HUDEP-2 (cell line): ENCODE data around the gene CHD9NB.
A peak's percentile ranks its signal among the peaks of the same experiment; 100 is the strongest.
"Not testable (repeated sequence)": the region's sequence is repeated elsewhere in the genome, so short reads cannot be mapped to it uniquely, and the experiment has no call there.

ENCODE experiments used
- DNase-seq, 76 experiments: peaks; one replicate each; lab custom pipeline; 2025; ENCODE audit not compliant: unreplicated experiment in 76 of 76; lab: John Stamatoyannopoulos, UW

Gene CHD9NB

DNA sequence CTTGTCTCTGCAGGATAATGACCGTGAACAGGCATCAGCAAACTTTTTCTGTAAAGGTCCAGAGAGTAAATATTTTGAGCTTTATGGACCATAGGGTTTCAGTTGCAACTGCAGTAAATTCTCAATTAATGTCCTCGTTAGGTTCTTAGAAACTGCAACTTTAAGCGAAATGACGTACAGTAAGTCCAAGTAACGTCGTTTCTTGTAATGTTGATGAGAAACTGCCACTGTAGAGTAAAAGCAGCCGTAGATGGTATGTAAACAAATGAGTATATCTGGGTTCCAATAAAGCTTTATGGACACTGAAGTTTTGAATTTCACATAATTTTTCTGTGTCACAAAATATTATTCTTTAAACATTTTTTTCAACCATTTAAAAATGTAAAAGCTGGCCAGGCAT lies 7.0 kb upstream of the CHD9NB start:
- no peak for DNase-seq

DNA sequence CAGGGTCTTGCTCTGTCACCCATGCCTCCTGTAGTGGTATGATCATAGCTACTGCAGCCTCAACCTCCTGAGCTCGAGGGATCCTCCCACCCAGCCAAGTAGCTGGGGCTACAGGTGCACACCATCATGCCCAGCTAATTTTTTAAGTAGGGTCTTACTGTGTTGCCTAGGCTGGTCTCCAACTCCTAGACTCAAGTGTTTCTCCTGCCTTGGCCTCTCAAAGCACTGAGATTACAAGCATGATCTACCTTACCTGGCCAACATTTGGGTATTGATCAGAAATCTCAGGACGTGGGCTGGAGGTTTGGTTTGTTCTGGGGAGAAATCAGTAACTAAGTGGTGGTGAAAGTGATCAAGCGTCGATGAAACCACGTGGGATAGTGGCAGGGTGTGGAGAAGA lies 6.2 kb upstream of the CHD9NB start:
- no peak for DNase-seq

DNA sequence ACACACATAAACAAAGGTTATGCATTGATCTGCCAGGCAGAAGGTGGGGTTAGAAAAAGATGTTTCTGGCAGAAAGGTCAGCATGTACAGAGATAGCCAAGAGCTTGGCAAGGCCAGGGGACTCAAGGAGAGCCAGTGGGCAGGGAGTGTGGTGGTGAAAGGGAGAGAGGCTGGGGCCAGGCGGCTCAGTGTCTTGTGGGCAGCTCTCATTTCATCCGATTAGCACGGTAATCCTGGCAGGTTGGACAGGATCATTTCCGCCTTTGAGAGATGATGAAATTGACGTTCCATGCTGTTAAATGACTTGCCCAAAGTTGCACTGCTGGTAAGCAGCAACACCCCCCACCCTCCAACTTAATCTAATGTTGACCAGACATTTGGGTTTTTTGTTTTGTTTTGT lies 5.7 kb upstream of the CHD9NB start:
- DNase-seq = no peak

DNA sequence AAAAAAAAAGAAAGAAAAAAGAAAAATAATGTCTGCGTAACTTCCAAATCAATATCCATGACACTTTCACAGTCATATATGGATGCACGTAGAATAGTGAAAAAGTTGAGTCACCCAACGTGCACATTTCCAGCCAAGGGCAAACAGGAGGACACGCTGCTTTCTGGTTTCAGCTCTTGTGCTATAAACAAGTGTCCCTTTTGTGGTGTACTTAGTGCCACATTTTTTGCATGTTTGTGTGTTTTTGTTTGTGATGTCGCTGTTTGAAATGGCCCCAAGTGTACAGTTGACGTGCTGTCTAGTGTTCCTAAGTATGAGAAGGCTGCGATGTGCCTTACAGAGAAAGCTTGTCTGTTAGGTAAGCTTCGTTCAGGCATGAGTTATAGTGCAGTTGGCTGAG lies 5.0 kb upstream of the CHD9NB start:
- no peak for DNase-seq

DNA sequence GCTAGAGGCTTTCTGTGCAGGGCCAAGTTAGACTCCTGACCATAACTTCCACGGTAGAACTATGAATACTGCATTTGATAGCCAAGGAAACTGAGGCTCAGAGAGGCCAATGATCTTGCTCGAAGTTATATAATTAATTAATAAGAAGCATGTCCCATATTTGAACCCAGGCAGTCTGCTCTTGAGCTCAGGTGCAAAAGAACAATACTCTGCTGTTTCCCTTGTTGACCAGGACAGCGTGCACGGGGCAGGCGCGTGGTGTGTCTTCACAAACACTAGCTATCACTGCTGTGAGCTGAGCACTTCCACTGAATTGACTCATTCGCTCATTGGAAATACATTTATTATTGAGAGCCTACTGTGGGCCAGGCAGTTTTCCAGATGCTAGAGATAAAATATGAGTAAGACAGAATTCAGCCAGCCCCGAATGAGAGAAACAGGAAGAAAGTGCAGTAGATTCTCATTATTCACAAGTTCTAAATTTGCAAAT lies 3.7 kb upstream of the CHD9NB start:
- peak in 13 of 76 experiments; percentile 4 to 49 (median 21) for DNase-seq

DNA sequence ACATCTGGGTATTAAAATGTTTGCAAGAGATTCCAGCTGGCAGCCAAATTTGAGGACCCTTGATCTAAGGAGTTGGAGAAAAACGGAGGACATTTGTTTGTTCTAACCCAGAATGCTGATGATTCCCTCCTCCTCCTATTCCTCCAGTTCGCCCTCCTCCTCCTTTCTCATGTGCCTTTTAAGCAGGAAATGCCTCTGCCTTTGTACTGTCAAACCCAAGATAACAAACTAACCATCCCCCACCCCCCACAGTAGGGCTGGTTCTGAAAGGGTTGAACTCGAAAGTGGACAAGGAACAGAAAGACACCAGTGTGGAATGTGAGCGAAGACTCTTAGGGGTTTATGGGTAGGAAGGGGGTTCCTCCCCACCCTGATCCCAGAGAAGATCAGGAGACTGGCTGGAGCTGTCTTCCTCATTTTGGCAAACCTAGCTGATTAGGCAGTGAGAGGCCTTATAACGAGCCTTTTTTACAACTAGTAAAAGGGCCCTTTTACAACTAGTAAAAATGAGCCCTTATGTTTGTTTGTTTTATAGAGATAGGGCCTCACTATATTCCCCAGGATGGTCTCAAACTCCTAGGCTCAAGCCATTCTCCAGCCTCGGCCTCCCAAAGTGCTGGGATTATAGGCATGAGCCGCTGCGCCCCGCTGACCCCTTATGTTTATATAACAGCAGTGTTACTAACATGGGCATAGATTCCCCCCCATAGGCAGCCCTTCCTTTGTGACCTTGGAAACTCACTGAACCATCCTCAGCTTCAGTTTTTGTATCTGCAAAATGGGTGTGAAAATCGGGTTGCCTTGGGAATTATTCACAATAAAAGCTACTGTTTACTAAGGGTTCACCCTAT lies 3.1 kb upstream of the CHD9NB start:
- peak in 68 of 76 experiments; percentile 13 to 80 (median 55) for DNase-seq

DNA sequence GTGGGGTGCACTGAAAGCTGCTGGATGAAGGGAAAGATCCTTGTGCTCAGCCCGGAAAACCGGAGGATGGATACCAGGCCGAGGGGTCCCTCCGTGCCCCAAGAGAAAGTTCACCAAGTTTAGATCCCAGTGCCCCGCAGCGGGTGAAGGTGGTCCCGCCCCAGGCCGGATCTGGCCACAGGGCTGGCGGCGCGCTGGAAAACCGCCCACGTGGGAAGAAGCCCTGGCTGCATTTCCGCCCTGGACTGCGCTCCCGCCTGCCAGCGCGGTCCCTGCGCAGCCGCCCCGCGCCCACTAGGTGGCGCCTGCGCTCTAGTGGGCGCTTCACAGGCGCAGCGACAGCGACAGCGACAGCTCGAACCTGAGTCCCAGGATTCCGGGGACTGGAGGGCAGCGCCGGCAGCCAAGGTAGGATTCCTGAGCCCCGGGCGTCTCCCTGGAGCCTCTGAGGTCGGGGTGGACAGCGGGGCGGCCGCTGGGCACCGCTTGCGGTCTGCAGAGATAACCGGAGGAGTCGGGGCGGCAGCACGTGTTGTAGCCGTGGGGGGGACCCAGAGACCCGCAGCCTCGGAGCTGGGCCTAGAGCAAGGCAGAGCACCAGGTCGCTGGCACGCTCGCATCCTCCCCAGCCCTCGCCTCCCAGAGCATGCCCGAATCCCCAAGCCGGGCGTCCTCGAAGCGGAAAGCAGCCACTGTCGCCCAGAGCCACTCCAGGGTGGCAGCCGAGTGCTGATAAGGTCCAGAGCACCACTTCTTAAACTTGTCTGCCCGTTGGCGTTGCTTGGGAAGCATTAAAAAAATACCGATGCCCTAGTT lies 2.2 kb upstream of the CHD9NB start, which contains the start of gene CHD9:
Gene CHD9 (plus strand): TSS at position 322 of the 816 bp plus-strand sequence. CDS start 101,099 bp downstream, outside the sequence.
- peak in 73 of 76 experiments; percentile 37 to 90 (median 71) for DNase-seq

DNA sequence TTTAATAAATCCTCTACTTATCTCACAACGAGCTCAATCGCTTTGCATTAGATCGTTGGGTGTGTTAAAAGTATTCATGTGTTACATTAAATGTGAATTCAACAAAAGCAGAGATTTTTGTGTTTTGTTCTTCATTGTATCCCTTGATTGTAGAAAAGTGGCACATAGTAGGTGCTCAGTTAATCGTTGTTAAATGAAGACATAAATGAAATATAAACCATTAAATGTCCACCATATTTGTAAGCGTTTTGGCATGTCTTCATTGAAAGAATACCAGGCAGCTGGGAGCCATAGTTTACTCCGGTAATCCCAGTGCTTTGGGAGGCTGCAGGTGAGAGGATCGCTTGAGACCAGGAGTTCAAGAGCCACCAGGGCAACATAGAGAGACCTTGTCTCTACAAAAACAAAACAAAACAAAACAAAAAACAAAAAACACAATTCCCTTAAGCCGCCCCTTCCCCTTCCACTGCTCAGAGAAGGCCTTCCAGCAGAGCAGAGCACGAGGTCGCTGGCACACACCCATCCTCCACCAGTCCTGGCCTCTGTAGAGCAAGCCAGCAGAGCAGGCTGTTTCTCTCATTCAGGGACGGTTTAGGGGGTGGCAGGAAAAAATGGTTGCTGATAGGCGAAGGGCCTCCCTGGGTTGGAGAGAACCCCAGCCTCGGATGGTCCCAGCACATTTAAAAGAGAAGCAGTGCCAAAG lies 1.4 kb upstream of the CHD9NB start:
- peak in 59 of 76 experiments; percentile 8 to 78 (median 46) for DNase-seq

DNA sequence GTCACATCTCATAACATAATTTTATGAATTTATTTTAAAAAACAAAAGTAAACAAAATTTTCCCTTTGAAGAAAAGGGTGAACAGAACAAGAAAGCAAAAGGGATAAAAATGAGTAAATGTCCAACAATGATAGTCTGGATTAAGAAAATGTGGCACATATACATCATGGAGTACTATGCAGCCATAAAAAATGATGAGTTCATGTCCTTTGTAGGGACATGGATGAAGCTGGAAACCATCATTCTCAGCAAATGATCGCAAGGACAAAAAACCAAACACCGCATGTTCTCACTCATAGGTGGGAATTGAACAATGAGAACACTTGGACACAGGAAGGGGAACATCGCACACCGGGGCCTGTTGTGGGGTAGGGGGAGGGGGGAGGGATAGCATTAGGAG lies 1.4 kb downstream of the CHD9NB start:
- DNase-seq = not testable (repeated sequence)

DNA sequence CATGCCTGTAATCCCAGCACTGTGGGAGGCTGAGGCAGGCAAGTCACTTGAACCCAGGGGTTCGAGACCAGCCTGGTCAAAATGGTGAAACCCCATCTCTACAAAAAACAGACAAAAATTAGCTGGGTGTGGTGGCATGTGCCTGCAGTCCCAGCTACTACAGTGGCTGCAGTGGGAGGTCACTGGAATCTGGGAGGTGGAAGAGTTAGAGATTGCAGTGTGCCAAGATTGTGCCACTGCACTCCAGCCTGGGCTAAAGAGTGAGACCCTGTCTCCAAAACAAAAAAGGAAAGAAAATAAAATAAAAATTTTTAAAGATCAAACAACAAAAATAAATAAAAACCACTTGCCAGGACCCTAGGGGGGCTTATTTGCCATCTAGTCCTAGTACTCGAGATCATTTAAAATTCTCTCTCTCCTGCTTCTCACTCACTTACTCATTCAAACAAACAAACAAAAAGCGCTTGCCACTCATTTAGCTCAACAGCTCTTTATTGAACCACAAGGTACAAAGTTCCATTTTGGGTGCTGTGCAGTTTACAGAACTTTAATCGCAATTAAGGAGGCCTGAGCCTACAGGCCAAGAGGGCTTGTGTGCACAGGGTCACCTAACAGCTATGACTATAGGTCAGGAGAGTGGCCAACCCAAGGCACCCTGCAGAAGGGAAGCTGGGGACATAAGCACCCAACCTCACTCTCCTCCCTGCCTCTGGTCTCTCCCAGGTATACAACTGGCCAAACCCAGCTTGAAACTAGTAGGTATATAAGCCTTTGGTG lies 4.4 kb downstream of the CHD9NB start:
- DNase-seq = no peak

DNA sequence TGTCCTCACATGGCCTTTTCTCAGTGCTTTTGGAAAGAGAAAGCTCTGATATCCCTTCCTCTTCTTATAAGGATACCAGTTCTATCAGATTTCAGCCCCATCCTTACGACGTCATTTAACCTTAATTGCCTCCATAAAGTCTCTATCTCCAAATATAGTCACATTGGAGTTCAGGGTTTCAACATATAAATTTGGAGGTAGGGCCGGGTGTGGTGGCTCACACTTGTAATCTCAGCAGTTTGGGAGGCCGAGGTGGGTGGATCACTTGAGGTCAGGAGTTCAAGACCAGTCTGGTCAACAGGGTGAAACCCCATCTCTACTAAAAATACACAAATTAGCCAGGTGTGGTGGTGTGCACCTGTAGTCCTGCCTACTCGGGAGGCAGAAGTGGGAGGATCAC lies 5.2 kb downstream of the CHD9NB start:
- not testable (repeated sequence) for DNase-seq

DNA sequence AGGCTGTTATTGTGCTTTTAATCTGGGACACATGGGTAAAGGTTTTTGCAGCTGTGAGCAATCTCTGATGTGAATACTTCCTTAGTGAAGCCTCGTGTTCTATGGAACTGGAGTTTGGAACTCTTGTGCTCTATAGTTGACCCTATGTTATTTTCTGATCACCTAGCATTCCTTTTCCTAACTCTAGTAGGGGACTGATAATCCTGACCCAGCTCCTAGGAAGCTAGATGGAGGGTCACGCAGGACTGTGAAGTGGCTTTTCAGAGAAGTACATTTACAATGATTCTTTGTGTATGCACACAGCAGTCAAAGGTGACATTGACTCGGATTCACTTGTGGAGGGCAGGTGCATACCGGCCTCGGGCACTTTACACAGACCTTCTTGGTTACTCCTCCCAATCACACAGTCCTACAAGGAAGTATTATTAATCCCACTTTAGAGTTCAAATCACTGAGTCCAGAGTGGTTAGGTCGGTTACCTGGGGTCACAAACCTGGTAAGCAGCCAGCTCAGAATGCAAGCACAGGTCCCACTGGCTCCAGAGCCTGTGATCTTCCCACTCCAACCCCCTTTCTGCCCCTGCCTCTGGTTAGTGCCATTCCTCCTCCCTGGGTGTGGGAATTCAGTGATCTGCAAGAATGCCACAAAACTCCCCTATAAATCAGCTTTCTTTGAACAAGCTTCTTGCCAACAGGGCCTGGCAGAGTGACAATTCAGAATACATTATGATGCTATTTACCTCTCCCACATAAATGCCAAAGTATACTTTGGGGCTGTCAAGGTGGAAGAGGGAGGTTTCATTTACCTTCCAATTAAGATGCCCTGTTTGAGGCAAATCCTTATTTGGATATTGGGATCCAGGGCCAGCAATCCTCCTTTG lies 7.1 kb downstream of the CHD9NB start:
- no peak for DNase-seq

DNA sequence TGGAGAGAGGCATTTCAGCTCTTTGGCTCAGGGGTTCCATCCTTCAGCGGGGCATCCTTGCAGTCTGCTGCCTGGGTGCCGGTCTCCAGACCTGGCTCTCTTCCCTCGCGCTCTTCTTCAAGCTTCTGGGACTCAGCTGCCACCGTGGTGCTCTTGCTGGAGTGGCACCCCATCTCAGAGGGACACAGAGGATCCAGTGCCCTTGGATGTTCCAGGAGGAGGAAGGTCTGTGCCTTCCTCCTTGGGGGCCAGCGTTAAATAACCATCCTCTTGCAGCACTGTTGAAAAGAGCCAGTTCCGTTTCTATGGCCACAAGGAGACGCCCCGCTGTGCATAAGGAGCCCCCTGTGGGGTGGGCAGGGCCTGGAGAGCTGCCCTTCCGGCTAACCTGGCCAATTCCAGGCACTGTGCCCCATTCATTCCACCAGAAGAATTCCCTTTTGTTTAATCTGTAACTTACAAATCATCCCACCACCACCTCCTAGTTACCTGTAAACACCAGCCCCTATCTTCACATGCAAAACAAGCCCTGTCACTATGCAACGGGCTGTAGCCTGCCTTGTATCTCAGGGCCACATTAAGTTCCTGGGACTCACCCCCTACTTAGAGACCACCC lies 8.6 kb downstream of the CHD9NB start:
- no peak for DNase-seq

DNA sequence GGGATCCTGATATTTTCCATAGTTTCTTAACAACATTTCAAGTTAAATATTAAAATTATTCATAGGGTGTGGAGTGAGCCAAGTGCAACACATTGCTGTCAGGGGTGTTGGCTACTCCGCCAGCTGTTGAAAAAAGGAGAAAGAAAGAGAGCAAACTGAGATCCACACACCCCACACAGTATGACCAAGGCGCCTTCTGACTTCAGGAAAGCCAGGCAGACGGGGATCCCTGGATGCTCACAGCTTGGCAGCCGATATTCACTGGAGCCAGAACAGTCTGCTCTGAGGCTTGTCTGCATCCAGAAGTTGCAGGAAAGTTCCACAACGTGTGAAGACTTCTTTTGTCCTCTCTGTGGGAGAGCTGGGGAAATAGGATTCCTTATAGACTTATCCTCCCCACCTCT lies 9.3 kb downstream of the CHD9NB start:
- no peak for DNase-seq

DNA sequence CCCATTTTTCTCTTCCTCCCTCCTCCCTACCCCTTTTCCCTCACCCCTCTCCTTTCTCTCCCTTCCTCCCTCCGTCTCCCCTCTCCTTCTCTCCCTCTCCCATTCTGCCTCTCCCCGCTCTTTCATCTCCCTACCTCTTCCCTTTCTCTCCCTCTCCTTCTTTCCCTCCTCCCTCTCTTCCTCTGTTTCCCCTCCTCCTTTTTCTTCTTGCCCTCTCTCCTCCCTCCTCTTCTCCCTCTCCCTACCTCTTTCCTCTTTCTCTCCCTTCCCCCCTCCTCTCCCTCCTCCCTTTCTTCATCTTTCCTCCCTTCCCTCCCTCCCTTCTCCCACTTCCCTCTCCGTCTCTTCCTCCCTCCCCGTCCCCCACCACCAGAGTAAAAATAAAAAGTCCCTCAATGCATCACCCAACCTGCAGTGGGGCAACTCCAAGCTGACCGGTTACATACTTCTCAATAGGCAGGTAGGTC lies 10.4 kb downstream of the CHD9NB start:
- DNase-seq = no peak

DNA sequence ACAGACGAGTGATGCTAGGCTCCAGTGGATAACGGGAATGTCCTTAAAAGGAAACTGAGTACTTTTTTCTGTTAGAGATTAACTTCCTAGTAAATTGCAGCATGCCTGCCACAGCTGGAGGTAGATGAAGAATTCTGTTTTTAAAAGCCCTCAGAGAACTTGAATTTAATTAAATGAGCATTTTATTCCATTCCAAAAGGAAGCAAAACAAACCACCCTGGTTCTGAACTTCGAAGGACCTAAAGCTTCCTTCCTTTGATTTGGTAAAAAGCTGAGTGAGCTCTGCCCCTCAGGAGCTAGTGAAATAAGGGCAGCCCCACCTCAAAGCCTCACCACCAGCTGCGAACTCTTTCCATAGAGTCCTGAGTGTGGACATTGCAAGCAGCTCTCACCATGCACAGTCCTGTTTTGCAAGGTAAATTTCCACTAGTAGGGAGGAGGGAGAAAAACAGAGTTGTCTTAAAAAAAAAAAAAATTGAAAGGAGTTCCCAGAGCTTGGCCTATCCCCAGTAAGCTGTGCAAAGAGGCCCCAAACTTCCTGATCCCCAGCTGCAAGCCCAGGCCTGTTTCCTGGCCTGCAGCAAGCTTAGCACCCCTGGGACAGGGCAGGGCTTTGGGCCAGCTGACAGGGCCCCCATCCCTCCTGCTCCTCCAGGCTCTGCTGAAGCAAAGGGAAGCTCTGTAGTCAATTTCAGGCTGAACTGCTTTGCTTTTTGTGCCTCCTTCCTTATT lies 11.2 kb downstream of the CHD9NB start:
- DNase-seq = no peak

DNA sequence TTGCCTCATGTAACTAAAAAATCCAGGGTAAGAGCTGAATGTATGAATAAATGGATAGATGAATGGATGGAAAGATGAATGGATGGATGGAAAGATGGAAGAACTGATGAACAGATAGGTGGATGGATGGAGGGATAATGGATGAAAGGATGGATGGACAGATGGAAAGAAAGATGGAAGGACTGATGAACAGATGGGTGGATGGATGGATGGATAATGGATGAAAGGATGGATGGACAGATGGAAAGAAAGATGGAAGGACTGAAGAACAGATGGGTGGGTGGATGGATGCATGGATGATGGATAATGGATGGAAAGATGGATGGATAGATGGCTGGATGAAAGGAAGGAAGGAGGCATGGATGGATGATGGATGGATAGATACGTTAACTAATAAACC lies 11.9 kb downstream of the CHD9NB start:
- no peak for DNase-seq

DNA sequence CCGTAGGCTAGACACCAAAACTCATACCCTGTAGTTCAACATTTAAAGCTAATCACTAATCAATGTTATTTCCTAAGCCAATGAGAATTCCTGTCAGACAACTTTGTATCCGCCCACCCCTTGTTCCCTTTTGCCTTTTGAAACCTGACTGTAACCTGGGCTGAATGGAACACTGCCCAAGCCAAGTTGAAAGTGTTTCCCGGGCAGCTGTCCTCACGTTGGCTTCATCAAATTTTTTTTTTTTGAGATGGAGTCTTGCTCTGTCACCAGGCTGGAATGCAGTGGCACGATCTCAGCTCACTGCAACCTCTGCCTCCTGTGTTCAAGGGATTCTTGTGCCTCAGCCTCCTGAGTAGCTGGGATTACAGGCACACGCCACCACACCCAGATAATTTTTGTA lies 16.0 kb downstream of the CHD9NB start:
- DNase-seq = not testable (repeated sequence)
